CD14-positive monocyte (primary cell): ENCODE data around the gene PPT1. TPM values are rescaled to one million over a fixed set of nuclear protein-coding genes. Genes with fewer than 3 reads are reported as not detected.

Experiments used
- DNase-seq, 3 donors: peaks; one replicate each; pipeline ENCODE4 v3.0.0-alpha.2; 2011 to 2022
- H2AFZ ChIP-seq: 2 replicates; pipeline ENCODE4 v1.6.0; 2012; ENCODE audit warnings: mild to moderate bottlenecking, low read depth, low read length, inconsistent platforms; ENCODE audit not compliant: insufficient read depth, poor library complexity, severe bottlenecking
- H3K27ac ChIP-seq, 2 donors: 1 replicate in 1 of 2; 2 replicates in 1 of 2; pipeline ENCODE4 v1.5.1; 2012 to 2013; ENCODE audit warnings: low read length in 2 of 2, control low read depth in 1 of 2, inconsistent platforms in 1 of 2, low read depth in 1 of 2, mild to moderate bottlenecking in 1 of 2
- H3K27me3 ChIP-seq, 2 donors: one replicate each; pipeline versions ENCODE4 v1.6.0 to v1.6.1; 2011 to 2013; ENCODE audit warnings: low read length in 2 of 2; ENCODE audit not compliant: control insufficient read depth in 2 of 2, insufficient read depth in 2 of 2
- H3K36me3 ChIP-seq, 2 donors: replicated peaks in 1 of 2; 1 replicate in 1 of 2; 2 replicates in 1 of 2; pipeline versions ENCODE4 v1.5.1 to v1.6.1; 2012 to 2013; ENCODE audit warnings: low read length in 2 of 2, control low read depth in 1 of 2, inconsistent platforms in 1 of 2, mild to moderate bottlenecking in 1 of 2; ENCODE audit not compliant: insufficient read depth in 2 of 2, control insufficient read depth in 1 of 2
- H3K4me1 ChIP-seq, 2 donors: 1 replicate in 1 of 2; 2 replicates in 1 of 2; pipeline versions ENCODE4 v1.5.1 to v1.6.1; 2012 to 2013; ENCODE audit warnings: low read length in 2 of 2, control low read depth in 1 of 2, inconsistent platforms in 1 of 2, mild to moderate bottlenecking in 1 of 2, moderate library complexity in 1 of 2; ENCODE audit not compliant: insufficient read depth in 2 of 2, control insufficient read depth in 1 of 2
- H3K4me2 ChIP-seq: replicated peaks from 2 replicates; pipeline ENCODE3; 2012; ENCODE audit warnings: low read length, moderate library complexity, mild to moderate bottlenecking; ENCODE audit not compliant: poor library complexity, severe bottlenecking; ENCODE audit errors: extremely low read depth
- H3K4me3 ChIP-seq, 3 experiments: fragments of 200-600 bp in 1 of 3; sonication (generic) in 1 of 3; replicated peaks in 1 of 3; 1 replicate in 2 of 3; 2 replicates in 1 of 3; pipeline ENCODE4 v1.5.1; 2011 to 2013; ENCODE audit warnings: low read length in 3 of 3, mild to moderate bottlenecking in 3 of 3, control low read depth in 2 of 3, low read depth in 2 of 3, inconsistent platforms in 1 of 3, moderate library complexity in 1 of 3
- H3K79me2 ChIP-seq: 2 replicates; pipeline ENCODE4 v1.6.0; 2012; ENCODE audit warnings: mild to moderate bottlenecking, control low read depth, inconsistent platforms, low read length, moderate library complexity; ENCODE audit not compliant: insufficient read depth
- H3K9ac ChIP-seq: 2 replicates; pipeline ENCODE4 v1.6.0; 2017; ENCODE audit warnings: low read length, mild to moderate bottlenecking; ENCODE audit not compliant: insufficient read depth, poor library complexity, severe bottlenecking
- H3K9me3 ChIP-seq, 2 donors: replicated peaks in 1 of 2; 1 replicate in 1 of 2; 2 replicates in 1 of 2; pipeline versions ENCODE4 v1.5.1 to v1.6.1; 2012 to 2013; ENCODE audit warnings: low read length in 2 of 2, control low read depth in 1 of 2; ENCODE audit not compliant: control insufficient read depth in 1 of 2, insufficient read depth in 1 of 2
- H4K20me1 ChIP-seq: 2 replicates; pipeline ENCODE4 v1.6.0; 2012; ENCODE audit warnings: mild to moderate bottlenecking, low read length, control low read depth, moderate library complexity; ENCODE audit not compliant: insufficient read depth
- H3K27ac Mint-ChIP-seq, 7 donors: one replicate each; pipeline ENCODE4 v1.8.0; 2020; ENCODE audit warnings: mild to moderate bottlenecking in 7 of 7, mixed read lengths in 7 of 7, moderate library complexity in 6 of 7, inconsistent platforms in 2 of 7
- H3K27me3 Mint-ChIP-seq, 3 donors: one replicate each; pipeline ENCODE4 v1.8.0; 2021 to 2022; ENCODE audit warnings: low read depth in 3 of 3, mild to moderate bottlenecking in 3 of 3, mixed read lengths in 3 of 3, moderate library complexity in 3 of 3, inconsistent platforms in 1 of 3
- H3K36me3 Mint-ChIP-seq, 2 donors: one replicate each; pipeline ENCODE4 v1.8.0; 2020; ENCODE audit warnings: mixed read lengths in 2 of 2, inconsistent platforms in 1 of 2, mild to moderate bottlenecking in 1 of 2
- H3K4me1 Mint-ChIP-seq: one replicate; pipeline ENCODE4 v1.8.0; 2020; ENCODE audit warnings: mild to moderate bottlenecking, mixed read lengths
- H3K4me3 Mint-ChIP-seq, 2 donors: one replicate each; pipeline ENCODE4 v1.8.0; 2020; ENCODE audit warnings: mild to moderate bottlenecking in 2 of 2, mixed read lengths in 2 of 2, moderate library complexity in 1 of 2
- H3K9me3 Mint-ChIP-seq, 7 donors: one replicate each; pipeline ENCODE4 v1.8.0; 2020 to 2022; ENCODE audit warnings: mixed read lengths in 7 of 7, mild to moderate bottlenecking in 6 of 7, moderate library complexity in 6 of 7, inconsistent platforms in 2 of 7
- CTCF ChIP-seq: fragments of 200-600 bp; IDR thresholded peaks from one replicate; pipeline ENCODE4 v1.8.0; 2022; ENCODE audit warnings: antibody characterized with exemption, mild to moderate bottlenecking
- WGBS: methylation state at CpG from one replicate; pipeline ENCODE4 v1.1.5; 2013; ENCODE audit warnings: missing lambda C conversion rate; ENCODE audit not compliant: insufficient coverage; 5-methylcytosine and 5-hydroxymethylcytosine counted together
- intact Hi-C, 2 donors: fragments of 100-400 bp; cut with micrococcal nuclease; formaldehyde crosslinking; loops; one replicate each; pipeline versions ENCODE4 v1.15.0 to v1.15.1; 2023
- polyA plus RNA-seq, 3 donors: library from polyadenylated mRNA; depleted of rRNA in 1 of 3; unstranded in 2 of 3; stranded (reverse) in 1 of 3; fragments of 300-500 nt in 2 of 3; fragments of >200 nt in 1 of 3; fragmentation: Illumina TruSeq in 2 of 3; gene quantifications; 1 replicate in 2 of 3; 2 replicates in 1 of 3; pipeline ENCODE4 v1.2.3, GENCODE V29; 2012 to 2021

The PPT1 gene
- polyA plus RNA-seq, 3 donors: 166 to 1,143 (median 658) TPM

GRCh38 chr1:40076895-40077312 lies 20.1 kb downstream of the PPT1 start:
- peak overlapping the region; percentile 58 to 90 (median 82) for H3K27ac Mint-ChIP-seq
- Histone ChIP-seq H3K4me3 (peak overlapping the region in 1 of 3 experiments; percentile 49), H3K36me3 (peaks cover 42 to 58% of the 10 kb centered on the region in 2 donors)

GRCh38 chr1:40075266-40075665 lies 21.8 kb downstream of the PPT1 start:
- no peak overlapping the region for H3K9ac ChIP-seq

More at GRCh38 chr1:40076895-40077312, 20.1 kb downstream of the PPT1 start:
- Histone ChIP-seq H3K79me2 (peaks cover 42% of the 10 kb centered on the region), H3K9me3 (no peaks in the 10 kb centered on the region), H3K9ac (no peak overlapping the region), H3K27me3 (no peaks in the 10 kb centered on the region), H2AFZ (no peak overlapping the region), H3K4me2 (peak overlapping the region; percentile 53), H4K20me1 (peaks cover 33% of the 10 kb centered on the region), H3K4me1 (peaks cover 94 to 99% of the 10 kb centered on the region in 2 donors), H3K27ac (peak overlapping the region; percentile 37 to 79)
- peak; percentile 30 to 82 (median 79) for DNase-seq
- Mint-ChIP-seq H3K4me1 (peaks cover 92% of the 10 kb centered on the region), H3K9me3 (no peaks in the 10 kb centered on the region), H3K27me3 (peaks cover 0 to 8% (median 2%) of the 10 kb centered on the region in 3 donors), H3K4me3 (peak overlapping the region in 1 of 2 donors; percentile 71), H3K36me3 (peaks cover 39 to 78% of the 10 kb centered on the region in 2 donors)
- no peak for TF ChIP-seq CTCF
- WGBS: no CpG with 5 or more reads among the region's 5 CpGs
- intact Hi-C loops: loop anchor here in 1 of 2 donors (2.0 to 5.0 kb wide), 2 partner anchors 16 to 35 kb away; partner anchors contain the start of gene CAP1

More at GRCh38 chr1:40075266-40075665, 21.8 kb downstream of the PPT1 start:
- Histone ChIP-seq H3K27ac (peak overlapping the region; percentile 48 to 79), H3K4me1 (peaks cover 77 to 84% of the 10 kb centered on the region in 2 donors), H3K4me2 (peak overlapping the region; percentile 39), H3K9me3 (no peaks in the 10 kb centered on the region), H3K79me2 (peaks cover 48% of the 10 kb centered on the region), H2AFZ (no peak overlapping the region), H3K4me3 (peak overlapping the region in 1 of 3 experiments; percentile 49), H3K27me3 (no peaks in the 10 kb centered on the region), H4K20me1 (peaks cover 49% of the 10 kb centered on the region), H3K36me3 (peaks cover 58 to 74% of the 10 kb centered on the region in 2 donors)
- TF ChIP-seq CTCF: no peak
- intact Hi-C loops: loop anchor here in 1 of 2 donors (5.0 kb wide), 1 partner anchor 33 kb away; the partner anchor contains the start of gene CAP1
- Mint-ChIP-seq H3K4me1 (peaks cover 85% of the 10 kb centered on the region), H3K36me3 (peaks cover 52 to 86% of the 10 kb centered on the region in 2 donors), H3K4me3 (peak overlapping the region in 1 of 2 donors; percentile 21), H3K27me3 (peaks cover 0 to 5% (median 0%) of the 10 kb centered on the region in 3 donors), H3K9me3 (no peaks in the 10 kb centered on the region), H3K27ac (peak overlapping the region; percentile 77 to 87 (median 82))
- no CpG with 5 or more reads among the region's 4 CpGs for WGBS
- DNase-seq: peak in 2 of 3 donors; percentile 51 to 58
